ENCODE measurements around the gene HOXA11. TPM values are rescaled to one million over a fixed set of nuclear protein-coding genes. Genes with fewer than 3 reads are reported as not detected.

The HOXA11 gene
- total and polyA plus RNA-seq, 7 experiments from 2014 or later, result not detected

DNA sequence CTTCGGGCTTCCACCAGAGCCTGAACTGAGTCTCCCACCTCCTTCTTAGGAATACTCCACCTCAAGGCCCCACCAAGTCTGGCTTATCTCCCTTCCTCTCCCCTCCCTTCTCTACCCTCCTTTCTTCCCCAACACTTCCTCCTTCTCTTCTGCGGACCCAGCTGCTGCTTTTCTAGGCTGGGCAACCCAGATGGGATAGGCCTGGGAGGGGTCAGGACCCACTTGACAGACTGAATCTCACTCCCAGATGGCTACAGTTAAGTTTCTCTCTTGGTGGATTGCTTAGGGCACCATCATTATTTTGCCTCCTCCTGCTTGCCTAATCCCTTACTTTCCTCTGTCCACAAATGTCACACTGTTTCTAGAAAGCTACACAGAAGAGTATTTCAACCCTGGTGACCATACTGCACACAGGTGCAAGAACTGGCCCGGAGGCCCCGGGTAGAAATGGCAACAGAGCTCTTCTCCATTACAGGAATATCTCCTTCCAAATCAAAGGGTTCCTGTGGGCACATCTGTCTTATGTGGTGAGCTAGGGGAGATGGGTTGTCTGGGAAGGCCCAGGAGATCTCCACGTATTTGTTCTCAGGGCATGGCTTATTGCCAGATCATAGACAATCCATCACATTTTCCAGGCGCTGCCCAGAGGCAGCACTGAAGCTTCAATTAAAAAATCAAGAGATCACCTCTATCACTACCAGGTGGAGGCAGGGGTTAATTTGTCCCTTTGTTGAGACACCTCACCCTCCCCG lies 5.1 kb upstream of the HOXA11 start:
- POLR2A ChIA-PET, result no interaction called here
- intact Hi-C loops (cut with micrococcal nuclease), result loop anchor here (2.0 to 10.0 kb wide), 8 partner anchors 17 to 1765 kb away; partner anchors contain the start of genes HOXA3 (in 2 of the 2), HIBADH (in 1 of the 2) and TRIL (in 1 of the 2)
- ATAC-seq (no peak), DNase-seq (peak in 1 of 9 donors; percentile 2)
- Histone ChIP-seq H3K4me3 (ENCODE audit: low read length) (no peak overlapping the region), H3K36me3 (ENCODE audit: control insufficient read depth in 2 of 3, insufficient read depth in 3 of 3, low read length in 3 of 3) (no peaks in the 10 kb centered on the region), H3K9me3 (ENCODE audit: control insufficient read depth in 2 of 3, low read length in 3 of 3) (no peaks in the 10 kb centered on the region), H3K27me3 (ENCODE audit: control insufficient read depth in 2 of 2, insufficient read depth in 2 of 2, low read length in 2 of 2) (peaks cover 50 to 80% of the 10 kb centered on the region in 2 donors), H3K27ac (ENCODE audit: low read depth, low read length) (no peak overlapping the region), H3K4me1 (ENCODE audit: control insufficient read depth in 2 of 2, insufficient read depth in 2 of 2, low read length in 2 of 2) (peaks cover 37 to 49% of the 10 kb centered on the region in 2 donors)
- Mint-ChIP-seq H3K4me3 (peak overlapping the region in 6 of 10 donors; percentile 16 to 92 (median 57)), H3K27ac (peak overlapping the region in 5 of 9 donors; percentile 1 to 75 (median 31)), H3K36me3 (peaks cover 0 to 4% (median 0%) of the 10 kb centered on the region in 5 donors), H3K9me3 (peaks cover 0 to 14% (median 0%) of the 10 kb centered on the region in 11 donors), H3K4me1 (peaks cover 23 to 73% (median 55%) of the 10 kb centered on the region in 7 donors), H3K27me3 (peaks cover 88 to 96% (median 92%) of the 10 kb centered on the region in 5 donors)
- CTCF ChIA-PET, result interaction anchor here (0.6 to 1.6 kb wide), 2 partner anchors 11 to 506 kb away, joined by 4 to 8 read pairs; no protein-coding TSS in a partner anchor

DNA sequence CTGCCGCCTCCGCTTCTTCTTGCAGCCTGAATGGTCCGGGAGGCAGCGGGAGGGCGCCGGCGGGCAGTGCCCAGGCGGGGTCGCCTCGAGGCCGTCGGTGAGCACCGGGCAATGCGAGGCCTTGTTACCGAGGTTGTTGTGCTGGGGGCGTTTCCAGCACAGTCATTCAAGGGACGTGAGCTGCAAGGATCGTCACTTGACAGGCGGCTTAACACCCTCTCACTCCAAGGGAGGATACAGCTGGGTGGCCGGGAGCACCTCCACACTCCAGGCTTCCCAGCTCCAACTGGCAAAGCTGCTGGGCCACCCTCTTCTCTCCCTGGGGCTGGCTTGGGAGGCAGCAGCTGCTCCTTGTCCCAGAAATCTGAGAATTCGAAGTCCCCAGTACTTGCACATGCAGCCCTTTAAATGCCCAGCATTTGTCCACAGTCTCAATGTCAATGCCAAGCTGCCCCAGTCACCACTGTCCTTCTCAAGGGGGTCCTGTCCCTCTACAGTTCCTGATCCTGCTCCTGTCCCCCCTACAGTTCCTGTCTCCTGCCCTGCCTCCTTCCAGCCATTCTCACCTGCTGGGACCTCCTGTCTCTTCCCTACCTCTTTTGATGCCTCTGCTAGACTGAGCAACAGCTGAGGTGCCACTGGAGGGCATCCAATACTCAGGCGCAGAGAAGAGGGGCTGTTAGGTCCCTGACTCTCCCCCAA lies 4.4 kb upstream of the HOXA11 start:
- peaks cover 0 to 4% (median 0%) of the 10 kb centered on the region in 5 donors for H3K36me3 Mint-ChIP-seq
- peaks cover 29 to 80% (median 62%) of the 10 kb centered on the region in 7 donors for H3K4me1 Mint-ChIP-seq
- Histone ChIP-seq H3K9me3 (ENCODE audit: control insufficient read depth in 2 of 3, low read length in 3 of 3) (no peaks in the 10 kb centered on the region), H3K4me3 (ENCODE audit: low read length) (peak overlapping the region; percentile 43), H3K4me1 (ENCODE audit: control insufficient read depth in 2 of 2, insufficient read depth in 2 of 2, low read length in 2 of 2) (peaks cover 37 to 56% of the 10 kb centered on the region in 2 donors), H3K27me3 (ENCODE audit: control insufficient read depth in 2 of 2, insufficient read depth in 2 of 2, low read length in 2 of 2) (peaks cover 44 to 79% of the 10 kb centered on the region in 2 donors), H3K27ac (ENCODE audit: low read depth, low read length) (no peak overlapping the region), H3K36me3 (ENCODE audit: control insufficient read depth in 2 of 3, insufficient read depth in 3 of 3, low read length in 3 of 3) (no peaks in the 10 kb centered on the region)
- ChIA-PET CTCF (interaction anchor here (0.6 to 1.6 kb wide), 3 partner anchors 10 to 522 kb away, joined by 3 to 8 read pairs (median 4); no protein-coding TSS in a partner anchor), POLR2A (no interaction called here)
- intact Hi-C loops (cut with micrococcal nuclease), result loop anchor here (2.0 to 5.0 kb wide), 4 partner anchors 17 to 1327 kb away; partner anchors contain the start of genes HOXA3 (in 2 of the 2) and HIBADH (in 1 of the 2)
- peaks cover 0 to 15% (median 0%) of the 10 kb centered on the region in 11 donors for H3K9me3 Mint-ChIP-seq
- no peak for ATAC-seq
- peak overlapping the region in 9 of 10 donors; percentile 16 to 92 (median 81) for H3K4me3 Mint-ChIP-seq
- H3K27ac Mint-ChIP-seq, result peak overlapping the region in 5 of 9 donors; percentile 27 to 75 (median 38)
- DNase-seq, result peak in 1 of 9 donors; percentile 4
- peaks cover 88 to 96% (median 92%) of the 10 kb centered on the region in 5 donors for H3K27me3 Mint-ChIP-seq

- DNase-seq, result peak in 7 of 9 donors; percentile 19 to 66 (median 61)
- POLR2A ChIA-PET, result interaction anchor here (0.9 to 1.0 kb wide), 3 partner anchors 20 to 585 kb away, joined by 3 read pairs; partner anchors contain the start of gene HOXA7
- Mint-ChIP-seq H3K27ac (peak overlapping the region; percentile 19 to 88 (median 68)), H3K4me3 (peak overlapping the region; percentile 61 to 92 (median 81)), H3K9me3 (peaks cover 0 to 15% (median 0%) of the 10 kb centered on the region in 11 donors), H3K4me1 (peaks cover 28 to 82% (median 57%) of the 10 kb centered on the region in 7 donors), H3K27me3 (peaks cover 83 to 94% (median 88%) of the 10 kb centered on the region in 5 donors), H3K36me3 (peaks cover 0 to 4% (median 0%) of the 10 kb centered on the region in 5 donors)
- Histone ChIP-seq H3K27ac (ENCODE audit: low read depth, low read length) (no peak overlapping the region), H3K27me3 (ENCODE audit: control insufficient read depth in 2 of 2, insufficient read depth in 2 of 2, low read length in 2 of 2) (peaks cover 41 to 79% of the 10 kb centered on the region in 2 donors), H3K36me3 (ENCODE audit: control insufficient read depth in 2 of 3, insufficient read depth in 3 of 3, low read length in 3 of 3) (no peaks in the 10 kb centered on the region), H3K4me1 (ENCODE audit: control insufficient read depth in 2 of 2, insufficient read depth in 2 of 2, low read length in 2 of 2) (peaks cover 42 to 63% of the 10 kb centered on the region in 2 donors), H3K9me3 (ENCODE audit: control insufficient read depth in 2 of 3, low read length in 3 of 3) (no peaks in the 10 kb centered on the region), H3K4me3 (ENCODE audit: low read length) (peak overlapping the region; percentile 43)
- intact Hi-C loops (cut with micrococcal nuclease), result loop anchor here (2.0 to 5.0 kb wide), 4 partner anchors 16 to 1326 kb away; partner anchors contain the start of genes HOXA3 (in 2 of the 2) and HIBADH (in 1 of the 2)
- CTCF ChIA-PET, result interaction anchor here (0.6 to 1.6 kb wide), 4 partner anchors 9 to 825 kb away, joined by 3 to 8 read pairs (median 3); no protein-coding TSS in a partner anchor
- peak; percentile 45 for ATAC-seq
These were observed 3.6 kb upstream of the HOXA11 start for GRCh38 chr7:27188386-27189294.

DNA sequence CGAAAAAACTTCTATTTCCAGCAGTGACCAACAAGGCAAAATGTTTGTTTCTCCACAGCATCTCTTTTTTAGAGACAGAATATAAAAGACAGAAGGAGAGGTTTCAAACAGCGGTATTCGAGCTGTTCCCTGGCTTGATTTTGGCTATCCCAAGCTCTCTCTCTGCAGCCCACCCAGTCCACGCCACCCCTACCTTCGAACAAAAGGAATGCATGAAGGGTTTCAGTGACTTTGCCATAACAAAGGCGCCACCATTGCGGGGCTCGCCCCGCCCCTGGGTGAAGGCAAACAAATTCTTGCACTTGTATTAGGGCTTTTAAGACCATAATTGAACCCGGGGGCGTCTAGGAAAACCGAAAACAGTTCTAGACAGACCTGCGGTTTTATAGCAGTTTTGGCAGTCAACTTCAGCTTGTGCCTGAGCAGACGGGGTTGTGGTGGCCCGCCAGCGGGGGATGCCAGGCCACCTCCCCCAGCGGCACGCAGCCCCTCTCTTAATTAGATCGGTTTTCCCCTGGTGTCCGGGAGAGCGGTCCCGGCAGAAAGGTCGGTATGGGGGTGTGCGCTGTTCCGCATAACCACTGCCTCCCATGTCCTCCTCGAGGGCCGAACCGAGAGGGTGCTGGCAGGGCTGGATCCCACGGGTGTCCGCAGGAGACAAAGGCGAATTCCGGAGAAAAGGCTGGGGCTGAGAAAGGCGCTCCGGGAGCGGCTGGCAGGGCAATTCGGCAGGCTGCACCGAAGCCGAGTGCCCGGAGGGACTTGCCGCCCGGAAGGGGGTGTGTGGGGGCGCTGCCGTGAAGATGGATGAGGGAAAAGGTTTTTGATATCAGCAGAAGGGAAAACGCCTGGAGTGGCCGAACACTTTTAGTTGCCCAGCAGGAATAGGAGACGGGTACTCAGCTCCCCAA lies 2.7 kb upstream of the HOXA11 start:
- Mint-ChIP-seq H3K27me3 (peaks cover 83 to 96% (median 90%) of the 10 kb centered on the region in 5 donors), H3K36me3 (peaks cover 0 to 4% (median 0%) of the 10 kb centered on the region in 5 donors), H3K4me1 (peaks cover 27 to 75% (median 52%) of the 10 kb centered on the region in 7 donors), H3K27ac (peak overlapping the region in 5 of 9 donors; percentile 25 to 76 (median 54)), H3K9me3 (peaks cover 0 to 15% (median 0%) of the 10 kb centered on the region in 11 donors), H3K4me3 (peak overlapping the region; percentile 51 to 92 (median 81))
- ATAC-seq, result no peak
- Histone ChIP-seq H3K36me3 (ENCODE audit: control insufficient read depth in 2 of 3, insufficient read depth in 3 of 3, low read length in 3 of 3) (no peaks in the 10 kb centered on the region), H3K4me3 (ENCODE audit: low read length) (peak overlapping the region; percentile 43), H3K4me1 (ENCODE audit: control insufficient read depth in 2 of 2, insufficient read depth in 2 of 2, low read length in 2 of 2) (peaks cover 40 to 59% of the 10 kb centered on the region in 2 donors), H3K9me3 (ENCODE audit: control insufficient read depth in 2 of 3, low read length in 3 of 3) (no peaks in the 10 kb centered on the region), H3K27ac (ENCODE audit: low read depth, low read length) (no peak overlapping the region), H3K27me3 (ENCODE audit: control insufficient read depth in 2 of 2, insufficient read depth in 2 of 2, low read length in 2 of 2) (peaks cover 42 to 79% of the 10 kb centered on the region in 2 donors)
- intact Hi-C loops (cut with micrococcal nuclease), result loop anchor here (2.0 to 5.0 kb wide), 4 partner anchors 15 to 1325 kb away; partner anchors contain the start of genes HOXA3 (in 2 of the 2) and HIBADH (in 1 of the 2)
- CTCF ChIA-PET, result interaction anchor here (0.6 to 1.7 kb wide), 5 partner anchors 9 to 826 kb away, joined by 3 to 8 read pairs (median 3); no protein-coding TSS in a partner anchor
- POLR2A ChIA-PET, result interaction anchor here (0.9 to 1.9 kb wide), 4 partner anchors 19 to 586 kb away, joined by 3 to 4 read pairs (median 3); partner anchors contain the start of gene HOXA7
- DNase-seq, result peak in 2 of 9 donors; percentile 11 to 19

Measured in naive thymus-derived CD4-positive, alpha-beta T cell (primary cell).